H1 (cell line): ENCODE measurements around the gene DIAPH2. TPM values are rescaled to one million over a fixed set of nuclear protein-coding genes. Genes with fewer than 3 reads are reported as not detected.

ENCODE experiments used
- CTCF ChIA-PET: fragments of 300-600 bp; sonication (Branson Sonifier 250); formaldehyde crosslinking; loops from one replicate; lab custom pipeline; 2021; ENCODE audit not compliant: partially characterized antibody; lab: Charles Lee
- POLR2A ChIA-PET: fragments of 300-600 bp; sonication (Branson Sonifier 250); formaldehyde crosslinking; loops from one replicate; lab custom pipeline; 2021; ENCODE audit warnings: inconsistent platforms; ENCODE audit not compliant: partially characterized antibody; lab: Charles Lee
- DNase-seq, 2 experiments: peaks; one replicate each; pipeline versions ENCODE4 v3.0.0 to v3.0.0-alpha.2; 2010 to 2022; ENCODE audit warnings: low spot score in 2 of 2, low read depth in 1 of 2, mixed read lengths in 1 of 2
- FAIRE-seq: peaks from 2 replicates; lab custom pipeline; 2011; peaks lifted over from hg19 to GRCh38; lab: Jason Lieb, UNC
- H2AFZ ChIP-seq: 2 replicates; pipeline ENCODE4 v1.8.1; 2012; ENCODE audit warnings: low read length, inconsistent platforms
- H2AK5ac ChIP-seq: 2 replicates; pipeline ENCODE4 v1.6.1; 2013; ENCODE audit warnings: low read depth, low read length
- H2BK120ac ChIP-seq: replicated peaks from 2 replicates; pipeline ENCODE3; 2013; ENCODE audit warnings: low read depth, low read length, inconsistent platforms
- H2BK12ac ChIP-seq: 2 replicates; pipeline ENCODE4 v1.6.1; 2013; ENCODE audit warnings: low read depth, low read length
- H2BK15ac ChIP-seq: 2 replicates; pipeline ENCODE4 v1.6.1; 2013; ENCODE audit warnings: low read length
- H2BK20ac ChIP-seq: 2 replicates; pipeline ENCODE4 v1.6.1; 2013; ENCODE audit warnings: low read length
- H2BK5ac ChIP-seq: 2 replicates; pipeline ENCODE4 v1.6.1; 2013; ENCODE audit warnings: low read depth, low read length
- H3K14ac ChIP-seq: 2 replicates; pipeline ENCODE4 v1.6.1; 2013; ENCODE audit warnings: inconsistent platforms; ENCODE audit not compliant: insufficient read length
- H3K18ac ChIP-seq: 2 replicates; pipeline ENCODE4 v1.6.1; 2013; ENCODE audit warnings: low read length; ENCODE audit errors: extremely low read depth
- H3K23ac ChIP-seq: 2 replicates; pipeline ENCODE4 v1.6.1; 2013; ENCODE audit warnings: inconsistent platforms; ENCODE audit not compliant: insufficient read length
- H3K23me2 ChIP-seq: 2 replicates; pipeline ENCODE4 v1.6.1; 2013; ENCODE audit warnings: low read depth, low read length
- H3K27ac ChIP-seq: 2 replicates; pipeline ENCODE4 v1.6.1; 2011; ENCODE audit warnings: low read depth, low read length, inconsistent platforms
- H3K27me3 ChIP-seq, 4 experiments: replicated peaks in 1 of 4; 1 replicate in 1 of 4; 2 replicates in 3 of 4; pipeline versions ENCODE4 v1.6.1 to v1.8.1; 2011 to 2013; ENCODE audit warnings: low read length in 3 of 4, mild to moderate bottlenecking in 3 of 4, inconsistent platforms in 2 of 4, mixed read lengths in 2 of 4, moderate library complexity in 1 of 4; ENCODE audit not compliant: control insufficient read depth in 3 of 4, insufficient read depth in 3 of 4; ENCODE audit errors: extremely low read depth in 1 of 4
- H3K36me3 ChIP-seq, 4 experiments: 2 replicates each; pipeline versions ENCODE4 v1.6.1 to v1.8.1; 2011 to 2013; ENCODE audit warnings: mild to moderate bottlenecking in 4 of 4, low read length in 3 of 4, moderate library complexity in 2 of 4, control low read depth in 1 of 4, inconsistent platforms in 1 of 4; ENCODE audit not compliant: insufficient read depth in 4 of 4, control insufficient read depth in 2 of 4
- H3K4ac ChIP-seq: replicated peaks from 2 replicates; pipeline ENCODE3; 2013; ENCODE audit warnings: low read length, low read depth, mixed read lengths, inconsistent platforms; ENCODE audit not compliant: insufficient read length
- H3K4me1 ChIP-seq, 4 experiments: replicated peaks in 1 of 4; 1 replicate in 1 of 4; 2 replicates in 3 of 4; pipeline versions ENCODE4 v1.6.1 to v1.8.1; 2011 to 2013; ENCODE audit warnings: low read length in 3 of 4, inconsistent platforms in 2 of 4, mixed read lengths in 1 of 4; ENCODE audit not compliant: insufficient read depth in 4 of 4, control insufficient read depth in 3 of 4
- H3K4me2 ChIP-seq, 2 experiments: 2 replicates each; pipeline versions ENCODE4 v1.6.1 to v1.8.1; 2011 to 2013; ENCODE audit warnings: low read depth in 2 of 2, low read length in 2 of 2, control low read depth in 1 of 2, inconsistent platforms in 1 of 2, mild to moderate bottlenecking in 1 of 2; ENCODE audit not compliant: insufficient read depth in 1 of 2
- H3K4me3 ChIP-seq, 4 experiments: fragments of 200-600, 300-600 bp in 1 of 4; sonication (generic), shearing (Covaris generic), sonication (Bioruptor Twin) in 1 of 4; 2 replicates each; pipeline versions ENCODE4 v1.5.1 to v1.8.1; 2011 to 2016; ENCODE audit warnings: low read length in 4 of 4, low read depth in 3 of 4, control low read depth in 2 of 4, inconsistent platforms in 2 of 4, mild to moderate bottlenecking in 2 of 4, mixed read lengths in 1 of 4, moderate library complexity in 1 of 4; ENCODE audit not compliant: insufficient read depth in 2 of 4; ENCODE audit errors: extremely low read depth in 1 of 4
- H3K56ac ChIP-seq: replicated peaks from 2 replicates; pipeline ENCODE3; 2013; ENCODE audit warnings: low read depth, mild to moderate bottlenecking, mixed read lengths, low read length, inconsistent platforms; ENCODE audit not compliant: insufficient read length
- H3K79me1 ChIP-seq: 2 replicates; pipeline ENCODE4 v1.6.1; 2013; ENCODE audit warnings: low read depth, low read length, control low read depth
- H3K79me2 ChIP-seq, 2 experiments: 2 replicates each; pipeline versions ENCODE4 v1.6.1 to v1.8.1; 2012 to 2013; ENCODE audit warnings: low read length in 2 of 2, mild to moderate bottlenecking in 2 of 2, inconsistent platforms in 1 of 2; ENCODE audit not compliant: insufficient read depth in 2 of 2, control insufficient read depth in 1 of 2
- H3K9ac ChIP-seq, 4 experiments: replicated peaks in 1 of 4; 1 replicate in 1 of 4; 2 replicates in 3 of 4; pipeline versions ENCODE4 v1.6.1 to v1.8.1; 2011 to 2013; ENCODE audit warnings: low read depth in 3 of 4, low read length in 3 of 4, control low read depth in 2 of 4, mild to moderate bottlenecking in 2 of 4, moderate library complexity in 2 of 4, inconsistent platforms in 1 of 4; ENCODE audit errors: extremely low read depth in 1 of 4
- H3K9me3 ChIP-seq, 2 experiments: 2 replicates each; pipeline versions ENCODE4 v1.6.1 to v1.8.1; 2012 to 2013; ENCODE audit warnings: mild to moderate bottlenecking in 2 of 2, moderate library complexity in 2 of 2, control low read depth in 1 of 2, inconsistent platforms in 1 of 2, low read depth in 1 of 2, low read length in 1 of 2, mixed read lengths in 1 of 2; ENCODE audit not compliant: insufficient read depth in 2 of 2
- H4K20me1 ChIP-seq, 2 experiments: replicated peaks in 1 of 2; 2 replicates each; pipeline versions ENCODE3 to v1.8.1; 2011 to 2013; ENCODE audit warnings: inconsistent platforms in 2 of 2, low read length in 2 of 2, mild to moderate bottlenecking in 1 of 2; ENCODE audit not compliant: insufficient read depth in 2 of 2, control insufficient read depth in 1 of 2
- H4K5ac ChIP-seq: 2 replicates; pipeline ENCODE4 v1.6.1; 2013; ENCODE audit warnings: low read length, low read depth, mixed read lengths, inconsistent platforms; ENCODE audit not compliant: insufficient read length
- H4K8ac ChIP-seq: 2 replicates; pipeline ENCODE4 v1.8.0; 2013; ENCODE audit warnings: mild to moderate bottlenecking, moderate library complexity, low read length, inconsistent platforms; ENCODE audit not compliant: insufficient read depth; ENCODE audit errors: extremely low read depth
- H4K91ac ChIP-seq: replicated peaks from 2 replicates; pipeline ENCODE3; 2013; ENCODE audit warnings: low read length, mixed read lengths, inconsistent platforms; ENCODE audit not compliant: insufficient read length
- ASH2L ChIP-seq: fragments of 200-600, 300-600 bp; sonication (generic); IDR thresholded peaks from one replicate; pipeline ENCODE4 v1.7.1; 2017; ENCODE audit warnings: low read length
- CBX5 ChIP-seq: fragments of 300-800, 300-1000 bp; sonication (generic); IDR thresholded peaks from 2 replicates; pipeline ENCODE4 v1.7.1; 2016; ENCODE audit warnings: antibody characterized with exemption, low read length, low read depth
- CBX8 ChIP-seq: fragments of 300-800, 300-1000 bp; sonication (generic); IDR thresholded peaks from 2 replicates; pipeline ENCODE4 v1.7.1; 2016; ENCODE audit warnings: low read depth, low read length, borderline replicate concordance
- CEBPB ChIP-seq: IDR thresholded peaks from 2 replicates; pipeline ENCODE4 v1.6.1; 2012; ENCODE audit warnings: low read depth, low read length
- CHD1 ChIP-seq: IDR thresholded peaks from 2 replicates; pipeline ENCODE4 v1.6.1; 2012; ENCODE audit warnings: low read depth, low read length, improper control_type of control experiment
- CTBP2 ChIP-seq: IDR thresholded peaks from 2 replicates; pipeline ENCODE4 v1.7.0; 2011; ENCODE audit warnings: borderline replicate concordance, mild to moderate bottlenecking, moderate library complexity, mixed read lengths, low read length; ENCODE audit not compliant: insufficient read depth, insufficient read length
- EGR1 ChIP-seq: IDR thresholded peaks from 2 replicates; pipeline ENCODE4 v1.6.1; 2011; ENCODE audit warnings: low read depth, low read length, borderline replicate concordance
- EZH2 ChIP-seq: fragments of 200-600 bp; sonication (generic); IDR thresholded peaks from 2 replicates; pipeline ENCODE4 v1.7.1; 2012; ENCODE audit warnings: low read depth, mild to moderate bottlenecking, moderate library complexity, low read length, inconsistent platforms; ENCODE audit not compliant: severe bottlenecking
- FOSL1 ChIP-seq: IDR thresholded peaks from 2 replicates; pipeline ENCODE4 v1.6.1; 2011; ENCODE audit warnings: mild to moderate bottlenecking, low read depth, low read length, moderate library complexity; ENCODE audit not compliant: insufficient read depth
- HDAC6 ChIP-seq: IDR thresholded peaks from one replicate; pipeline ENCODE4 v1.7.1; 2012; ENCODE audit warnings: low read depth, mild to moderate bottlenecking, inconsistent platforms, low read length, moderate library complexity
- MAX ChIP-seq: IDR thresholded peaks from 2 replicates; pipeline ENCODE4 v1.6.1; 2012; ENCODE audit warnings: inconsistent platforms
- NANOG ChIP-seq: IDR thresholded peaks from 2 replicates; pipeline ENCODE4 v1.6.1; 2011; ENCODE audit warnings: low read length, low read depth, mild to moderate bottlenecking, inconsistent platforms; ENCODE audit not compliant: insufficient read depth, poor library complexity, severe bottlenecking
- PHF8 ChIP-seq: fragments of 200-600 bp; sonication (generic); conservative IDR thresholded peaks from 2 replicates; pipeline ENCODE4 v1.7.1; 2012; ENCODE audit warnings: low read depth, mild to moderate bottlenecking, inconsistent platforms, low read length, moderate library complexity
- RXRA ChIP-seq: IDR thresholded peaks from 2 replicates; pipeline ENCODE4 v1.6.1; 2011; ENCODE audit warnings: low read depth, mild to moderate bottlenecking, low read length, moderate library complexity; ENCODE audit not compliant: insufficient read depth
- WGBS, 2 experiments: shearing (Covaris generic) in 1 of 2; methylation state at CpG; one replicate each; pipeline versions ENCODE4 v1.1.6 to v1.1.7; 2013 to 2015; ENCODE audit warnings: low lambda C conversion rate in 2 of 2, mixed read lengths in 2 of 2, inconsistent platforms in 1 of 2, low coverage in 1 of 2, missing lambda C conversion rate in 1 of 2; ENCODE audit not compliant: insufficient replicate concordance in 2 of 2, insufficient coverage in 1 of 2, insufficient read length in 1 of 2; ENCODE audit errors: extremely low coverage in 1 of 2, missing lambda C conversion rate in 1 of 2; 5-methylcytosine and 5-hydroxymethylcytosine counted together
- polyA plus RNA-seq, 7 experiments: library from polyadenylated mRNA; depleted of rRNA in 3 of 7; stranded (reverse) in 5 of 7; unstranded in 2 of 7; fragments of >200 nt in 5 of 7; fragments of 200-250 nt in 2 of 7; gene quantifications; 1 replicate in 5 of 7; 2 replicates in 1 of 7; 4 replicates in 1 of 7; pipeline versions ENCODE4 v1.2.1 to v1.2.3, GENCODE V29; 2011 to 2013; ENCODE audit warnings: missing spikeins in 2 of 7, mixed read lengths in 2 of 7
- total RNA-seq: library from RNA; stranded (reverse); fragmentation: NEBNext Ultra II Directional; extraction: Animal tissue kit (Norgen Biotek cat#: 25700); gene quantifications from 2 replicates; pipeline ENCODE4 v1.2.1, GENCODE V29; 2021

DIAPH2 gene
- total and polyA plus RNA-seq, 2 of the 8 experiments (the other 6 are each of a cell fraction or from before 2014, with no cell fraction given): 4.4 to 24.3 TPM

GRCh38 chrX:96791559-96791958 lies 106.9 kb downstream of the DIAPH2 start:
- ChIA-PET POLR2A (no interaction called here), CTCF (no interaction called here)
- no peak overlapping the region for H2BK15ac ChIP-seq
- H2BK20ac ChIP-seq: no peak overlapping the region
- H3K23ac ChIP-seq: no peak overlapping the region
- H3K79me1 ChIP-seq: no peaks in the 10 kb centered on the region
- H3K36me3 ChIP-seq: no peaks in the 10 kb centered on the region
- H3K27me3 ChIP-seq: no peaks in the 10 kb centered on the region
- DNase-seq: no peak
- no peak overlapping the region for H3K14ac ChIP-seq
- H2AFZ ChIP-seq: no peak overlapping the region
- WGBS, 2 experiments: 89% methylated on average over 4 of the region's 4 CpGs; no CpG with 5 or more reads in 1 of the 2 experiments
- no peak overlapping the region for H4K91ac ChIP-seq
- no peaks in the 10 kb centered on the region for H3K79me2 ChIP-seq
- no peak overlapping the region for H3K56ac ChIP-seq
- no peak overlapping the region for H2BK5ac ChIP-seq
- H4K8ac ChIP-seq: no peak overlapping the region
- H3K9me3 ChIP-seq: no peaks in the 10 kb centered on the region
- no peak overlapping the region for H2BK12ac ChIP-seq
- H4K20me1 ChIP-seq: no peaks in the 10 kb centered on the region
- no peak overlapping the region for H2BK120ac ChIP-seq
- H3K4me2 ChIP-seq: no peak overlapping the region
- no peak overlapping the region for H3K4ac ChIP-seq
- H3K9ac ChIP-seq: no peak overlapping the region
- no peaks in the 10 kb centered on the region for H3K4me1 ChIP-seq
- no peak overlapping the region for H3K4me3 ChIP-seq
- H2AK5ac ChIP-seq: no peak overlapping the region
- no peaks in the 10 kb centered on the region for H3K23me2 ChIP-seq
- H4K5ac ChIP-seq: no peak overlapping the region
- FAIRE-seq: no peak
- H3K27ac ChIP-seq: no peak overlapping the region
- no peak overlapping the region for H3K18ac ChIP-seq
- TF ChIP-seq EZH2 (no peak), CHD1 (no peak), RXRA (no peak), CBX8 (no peak), HDAC6 (no peak), ASH2L (no peak), PHF8 (no peak), CTBP2 (no peak), CBX5 (no peak), NANOG (no peak), EGR1 (no peak), FOSL1 (no peak), CEBPB (no peak), MAX (no peak)
